ENCODE results near the gene ZNF778. TPM values are rescaled to one million over a fixed set of nuclear protein-coding genes. Genes with fewer than 3 reads are reported as not detected.
A peak's percentile ranks its signal among the peaks of the same experiment; 100 is the strongest.

Gene ZNF778
- total and polyA plus RNA-seq, 2 of the 8 experiments (the other 6 are each of a cell fraction or from before 2014, with no cell fraction given) = 9.5 to 21.9 TPM

DNA sequence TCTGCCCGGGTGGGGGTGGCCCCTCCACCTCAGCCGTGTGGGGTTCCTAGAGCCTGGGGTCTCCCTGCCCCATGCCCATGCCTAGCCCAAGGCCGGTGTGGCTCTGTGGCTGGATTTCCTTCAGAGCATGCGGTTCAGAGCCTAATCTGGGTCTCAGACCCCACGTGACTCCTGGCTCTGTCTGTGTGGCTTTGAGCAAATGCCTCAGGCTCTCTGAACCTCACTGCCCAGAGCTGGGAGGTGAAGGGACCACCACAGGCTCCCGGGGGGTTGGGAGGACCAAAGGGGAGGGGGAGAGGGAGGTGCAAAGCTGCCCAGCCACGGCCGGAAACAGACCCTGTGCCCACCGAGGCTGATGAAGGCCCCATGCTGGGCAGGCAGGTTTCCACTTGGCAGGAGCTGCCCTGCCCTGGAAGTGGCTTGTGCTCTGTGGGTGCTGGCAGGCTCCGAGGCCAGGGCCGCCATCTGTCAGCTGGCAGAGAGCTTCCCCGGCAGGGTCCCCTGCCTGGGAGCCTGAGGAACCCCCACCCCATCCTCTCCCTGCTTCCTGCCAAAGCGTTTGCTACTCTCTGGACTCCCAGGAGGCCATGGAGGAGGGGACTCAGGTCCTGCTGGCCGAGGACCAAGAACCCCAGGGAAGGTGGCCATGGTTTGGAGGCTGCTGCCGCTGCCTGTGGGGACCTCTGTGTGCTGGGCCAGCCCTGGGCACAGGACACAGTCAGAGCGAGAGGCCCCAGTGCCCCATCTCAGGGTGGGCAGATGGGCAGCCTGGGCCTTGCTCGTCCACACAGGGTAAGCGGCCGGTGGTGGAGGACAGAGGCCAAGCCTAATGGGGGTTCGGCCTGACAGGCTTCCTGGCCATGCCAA is 42.0 kb upstream of the ZNF778 start:
- Histone ChIP-seq H3K36me3 (ENCODE audit: control insufficient read depth in 2 of 4, insufficient read depth in 4 of 4, low read length in 3 of 4) (no peaks in the 10 kb centered on the region), H2AK5ac (ENCODE audit: low read depth, low read length) (peak overlapping the region; percentile 93; the same call in 1 of the 2 replicates), H2BK20ac (ENCODE audit: low read length) (0 out of 2 replicates have a peak overlapping the region, but pooled peaks have one; percentile 18), H3K27ac (ENCODE audit: low read depth, low read length) (no peak overlapping the region), H4K5ac (ENCODE audit: insufficient read length, low read depth, low read length) (no peak overlapping the region), H3K79me2 (ENCODE audit: control insufficient read depth in 1 of 2, insufficient read depth in 2 of 2, low read length in 2 of 2) (no peaks in the 10 kb centered on the region), H2BK120ac (replicated peaks; ENCODE audit: low read depth, low read length) (no peak overlapping the region), H2AFZ (ENCODE audit: low read length) (no peak overlapping the region), H3K18ac (ENCODE audit: extremely low read depth, low read length) (peak overlapping the region; percentile 19; the same call in 1 of the 2 replicates), H4K8ac (ENCODE audit: extremely low read depth, insufficient read depth, low read length) (peak overlapping the region; percentile 14; the same call in 1 of the 2 replicates), H3K27me3 (replicated peaks in 1 of 4; ENCODE audit: control insufficient read depth in 3 of 4, extremely low read depth in 1 of 4, insufficient read depth in 3 of 4, low read length in 3 of 4) (peaks cover 0 to 7% (median under 1%) of the 10 kb centered on the region in 4 experiments; a peak in 3 of 7 replicates), H3K79me1 (ENCODE audit: low read depth, low read length) (no peaks in the 10 kb centered on the region), H2BK15ac (ENCODE audit: low read length) (no peak overlapping the region), H3K4me3 (ENCODE audit: extremely low read depth in 1 of 4, insufficient read depth in 2 of 4, low read depth in 3 of 4, low read length in 4 of 4) (no peak overlapping the region), H3K9ac (replicated peaks in 1 of 4; ENCODE audit: extremely low read depth in 1 of 4, low read depth in 3 of 4, low read length in 3 of 4) (no peak overlapping the region), H3K56ac (replicated peaks; ENCODE audit: insufficient read length, low read depth, low read length) (no peak overlapping the region), H3K4ac (replicated peaks; ENCODE audit: insufficient read length, low read depth, low read length) (no peak overlapping the region), H3K4me2 (ENCODE audit: insufficient read depth in 1 of 2, low read depth in 2 of 2, low read length in 2 of 2) (no peak overlapping the region), H2BK5ac (ENCODE audit: low read depth, low read length) (peak overlapping the region; percentile 44; the same call in 1 of the 2 replicates), H2BK12ac (ENCODE audit: low read depth, low read length) (peak overlapping the region; percentile 80; the same call in 1 of the 2 replicates), H4K20me1 (replicated peaks in 1 of 2; ENCODE audit: control insufficient read depth in 1 of 2, insufficient read depth in 2 of 2, low read length in 2 of 2) (peaks cover 0 to 2% of the 10 kb centered on the region in 2 experiments), H3K23ac (ENCODE audit: insufficient read length) (no peak overlapping the region), H3K4me1 (replicated peaks in 1 of 4; ENCODE audit: control insufficient read depth in 3 of 4, insufficient read depth in 4 of 4, low read length in 3 of 4) (peaks cover 0 to 22% (median 13%) of the 10 kb centered on the region in 4 experiments; a peak in 6 of 7 replicates), H3K14ac (ENCODE audit: insufficient read length) (no peak overlapping the region), H4K91ac (replicated peaks; ENCODE audit: insufficient read length, low read length) (no peak overlapping the region), H3K23me2 (ENCODE audit: low read depth, low read length) (peaks cover 5% of the 10 kb centered on the region), H3K9me3 (ENCODE audit: insufficient read depth in 2 of 2, low read depth in 1 of 2, low read length in 1 of 2) (no peaks in the 10 kb centered on the region)
- TF ChIP-seq SIX5 (IDR thresholded peaks at IDR 0.05; ENCODE audit: low read depth, low read length) (no peak), NANOG (IDR thresholded peaks at IDR 0.05; ENCODE audit: insufficient read depth, low read depth, low read length, poor library complexity, severe bottlenecking) (no peak), SP2 (IDR thresholded peaks at IDR 0.05; ENCODE audit: low read length) (no peak), MAFK (IDR thresholded peaks at IDR 0.05; ENCODE audit: low read depth, low read length) (no peak), BRCA1 (IDR thresholded peaks at IDR 0.05; ENCODE audit: low read depth, low read length) (no peak), CTBP2 (IDR thresholded peaks at IDR 0.05; ENCODE audit: borderline replicate concordance, insufficient read depth, insufficient read length, low read length) (no peak), KDM1A (IDR thresholded peaks at IDR 0.05; ENCODE audit: borderline replicate concordance, low read length) (no peak), CHD2 (IDR thresholded peaks at IDR 0.05; ENCODE audit: low read length) (no peak)
- TF ChIP-seq, protein P1, sequence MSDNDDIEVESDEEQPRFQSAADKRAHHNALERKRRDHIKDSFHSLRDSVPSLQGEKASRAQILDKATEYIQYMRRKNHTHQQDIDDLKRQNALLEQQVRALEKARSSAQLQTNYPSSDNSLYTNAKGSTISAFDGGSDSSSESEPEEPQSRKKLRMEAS (IDR thresholded peaks at IDR 0.05) = no peak
- peak in 1 of 2 experiments; percentile 42 for DNase-seq (ENCODE audit: low read depth in 1 of 2, low spot score in 2 of 2)
- ChIA-PET POLR2A (ENCODE audit: partially characterized antibody) (no interaction called here), CTCF (ENCODE audit: partially characterized antibody) (interaction anchor here (2.0 to 3.0 kb wide), 2 partner anchors 15 to 24 kb away, joined by 4 to 10 read pairs; partner anchors contain the start of gene SLC22A31)
- 81% methylated on average over 16 of the region's 20 CpGs; no CpG with 5 or more reads in 1 of the 2 experiments for WGBS, 2 experiments (ENCODE audit: extremely low coverage in 1 of 2, insufficient coverage in 1 of 2, insufficient read length in 1 of 2, insufficient replicate concordance in 2 of 2, low coverage in 1 of 2, low lambda C conversion rate in 2 of 2, missing lambda C conversion rate in 1 of 2)
- FAIRE-seq = no peak
